HG02884 (cell line): ENCODE measurements around the gene C1orf198.

Experiments
- ATAC-seq: cut with Tn5 transposase; IDR thresholded peaks from one replicate; pipeline ENCODE4 v1.9.1; 2021; ENCODE audit warnings: mild to moderate bottlenecking, moderate library complexity; ENCODE audit not compliant: unreplicated experiment

The C1orf198 gene

GRCh38 chr1:230867903-230868735 is at the start of gene C1orf198:
Gene C1orf198 (minus strand): TSS chr1:230868521. CDS start chr1:230868512, 9 bp downstream.
- peak; percentile 74 for ATAC-seq

GRCh38 chr1:230917284-230918135 is 49.2 kb upstream of the C1orf198 start:
- peak; percentile 52 for ATAC-seq

GRCh38 chr1:230916587-230917283 is 48.4 kb upstream of the C1orf198 start:
- ATAC-seq, result no peak

- no peak for ATAC-seq
These were observed 46.8 kb upstream of the C1orf198 start for GRCh38 chr1:230915078-230915477.

- ATAC-seq, result no peak
These were observed 45.2 kb upstream of the C1orf198 start for GRCh38 chr1:230913496-230913895.

GRCh38 chr1:230910755-230911117 is 42.4 kb upstream of the C1orf198 start:
- ATAC-seq, result no peak

- ATAC-seq, result no peak
These were observed 41.8 kb upstream of the C1orf198 start for GRCh38 chr1:230909974-230910754.

- no peak for ATAC-seq
These were observed 39.3 kb upstream of the C1orf198 start for GRCh38 chr1:230907472-230908205.

GRCh38 chr1:230906226-230906625 is 37.9 kb upstream of the C1orf198 start:
- ATAC-seq, result no peak

- no peak for ATAC-seq
These were observed 37.4 kb upstream of the C1orf198 start for GRCh38 chr1:230905733-230906132.

- no peak for ATAC-seq
These were observed 34.1 kb upstream of the C1orf198 start for GRCh38 chr1:230902349-230902923.

- ATAC-seq, result no peak
These were observed 33.4 kb upstream of the C1orf198 start for GRCh38 chr1:230901671-230902070.

GRCh38 chr1:230900984-230901383 is 32.7 kb upstream of the C1orf198 start:
- no peak for ATAC-seq

- ATAC-seq, result no peak
These were observed 31.5 kb upstream of the C1orf198 start for GRCh38 chr1:230899841-230900251.

- ATAC-seq, result no peak
These were observed 30.4 kb upstream of the C1orf198 start for GRCh38 chr1:230898748-230899147.

GRCh38 chr1:230898144-230898543 is 29.8 kb upstream of the C1orf198 start:
- ATAC-seq, result no peak

GRCh38 chr1:230896779-230897178 is 28.5 kb upstream of the C1orf198 start:
- no peak for ATAC-seq

GRCh38 chr1:230895452-230895851 is 27.1 kb upstream of the C1orf198 start:
- no peak for ATAC-seq

- no peak for ATAC-seq
These were observed 26.3 kb upstream of the C1orf198 start for GRCh38 chr1:230894664-230895063.
